GM12878 (cell line): ENCODE results near the gene COX7C. TPM values are rescaled to one million over a fixed set of nuclear protein-coding genes. Genes with fewer than 3 reads are reported as not detected.

ENCODE experiments used
- ATAC-seq: fragments of 200-7000 bp; cut with Tn5 transposase; 3 replicates; pipeline ENCODE4 v1.9.1; 2020; ENCODE audit warnings: mild to moderate bottlenecking, moderate library complexity
- BruUV-seq: library from RNA; stranded (reverse); fragments of 400-500 nt; replicated peaks from 2 replicates; lab custom pipeline; 2021; lab: Mats Ljungman, UMichigan
- CTCF ChIA-PET: fragments of 300-600 bp; sonication (Branson Sonifier 250); formaldehyde crosslinking; extraction: SDS; loops from one replicate; lab custom pipeline; 2021; ENCODE audit warnings: inconsistent platforms; lab: Yijun Ruan, JAX
- POLR2A ChIA-PET: fragments of 350-600 bp; formaldehyde crosslinking; extraction: SDS; loops from one replicate; lab custom pipeline; 2021; ENCODE audit warnings: inconsistent platforms; lab: Charles Lee
- RAD21 ChIA-PET: fragments of 300-600 bp; sonication (Branson Sonifier 250); formaldehyde crosslinking; loops from one replicate; lab custom pipeline; 2023; ENCODE audit warnings: antibody characterized with exemption; ENCODE audit not compliant: unreplicated experiment; lab: Charles Lee
- SMC1A ChIA-PET: fragments of 300-600 bp; sonication (Branson Sonifier 250); formaldehyde crosslinking; loops from one replicate; lab custom pipeline; 2023; ENCODE audit not compliant: unreplicated experiment, uncharacterized antibody; lab: Charles Lee
- DNase-seq: peaks from one replicate; pipeline ENCODE4 v3.0.0-alpha.2; 2011; ENCODE audit warnings: low read depth, low spot score
- FAIRE-seq: peaks from 3 replicates; lab custom pipeline; 2011; peaks lifted over from hg19 to GRCh38; lab: Jason Lieb, UNC
- H2AFZ ChIP-seq: 2 replicates; pipeline ENCODE4 v1.6.0; 2011; ENCODE audit warnings: low read depth, low read length, control low read depth; ENCODE audit not compliant: control insufficient read depth
- H3K27ac ChIP-seq: 2 replicates; pipeline ENCODE4 v1.5.1; 2011; ENCODE audit warnings: control low read depth; ENCODE audit not compliant: control insufficient read depth, insufficient read depth
- H3K27me3 ChIP-seq, 2 experiments: replicated peaks in 1 of 2; 2 replicates each; pipeline versions ENCODE4 v1.6.0 to v1.6.1; 2011; ENCODE audit warnings: low read length in 1 of 2; ENCODE audit not compliant: control insufficient read depth in 2 of 2, insufficient read depth in 2 of 2
- H3K36me3 ChIP-seq, 2 experiments: 2 replicates each; pipeline ENCODE4 v1.5.1; 2011; ENCODE audit warnings: low read length in 1 of 2; ENCODE audit not compliant: control insufficient read depth in 2 of 2, insufficient read depth in 2 of 2
- H3K4me1 ChIP-seq: 2 replicates; pipeline ENCODE4 v1.6.1; 2011; ENCODE audit warnings: mild to moderate bottlenecking, low read length, moderate library complexity, mixed read lengths; ENCODE audit not compliant: control insufficient read depth, insufficient read depth
- H3K4me2 ChIP-seq: 2 replicates; pipeline ENCODE4 v1.6.0; 2011; ENCODE audit warnings: control low read depth; ENCODE audit not compliant: control insufficient read depth, insufficient read depth
- H3K4me3 ChIP-seq: fragments of 200-600 bp; sonication (generic); 2 replicates; pipeline ENCODE4 v1.5.1; 2016
- H3K79me2 ChIP-seq: 2 replicates; pipeline ENCODE4 v1.6.0; 2011; ENCODE audit warnings: low read length; ENCODE audit not compliant: control insufficient read depth, insufficient read depth
- H3K9ac ChIP-seq: 2 replicates; pipeline ENCODE4 v1.8.0; 2011; ENCODE audit warnings: low read length, control low read depth, mixed read lengths; ENCODE audit not compliant: control insufficient read depth, insufficient read depth
- H3K9me3 ChIP-seq: replicated peaks from 3 replicates; pipeline ENCODE4 v1.5.1; 2011; ENCODE audit warnings: mild to moderate bottlenecking, low read length; ENCODE audit not compliant: control insufficient read depth, insufficient read depth
- H4K20me1 ChIP-seq: 2 replicates; pipeline ENCODE4 v1.6.0; 2011; ENCODE audit not compliant: control insufficient read depth, insufficient read depth
- MTA2 ChIP-seq: fragments of 450-650 bp; IDR thresholded peaks from 2 replicates; pipeline ENCODE4 v1.6.1; 2016; ENCODE audit warnings: low read depth, mild to moderate bottlenecking, moderate library complexity
- PML ChIP-seq: IDR thresholded peaks from 2 replicates; pipeline ENCODE4 v1.6.1; 2012; ENCODE audit warnings: low read length, inconsistent platforms
- RBBP5 ChIP-seq: fragments of 200-600 bp; sonication (generic); conservative IDR thresholded peaks from 2 replicates; pipeline ENCODE4 v1.6.1; 2016
- REST ChIP-seq: IDR thresholded peaks from 2 replicates; pipeline ENCODE4 v1.6.1; 2012; ENCODE audit warnings: mild to moderate bottlenecking, low read depth, low read length
- SPI1 ChIP-seq: IDR thresholded peaks from 2 replicates; pipeline ENCODE4 v1.6.1; 2011; ENCODE audit warnings: low read depth, mild to moderate bottlenecking, low read length, moderate library complexity, borderline replicate concordance; ENCODE audit not compliant: insufficient read depth
- YY1 ChIP-seq: IDR thresholded peaks from 2 replicates; pipeline ENCODE4 v1.6.1; 2011; ENCODE audit warnings: low read depth, mild to moderate bottlenecking, low read length
- ZNF687 ChIP-seq: fragments of 450-650 bp; IDR thresholded peaks from 2 replicates; pipeline ENCODE4 v1.6.1; 2017; ENCODE audit warnings: mild to moderate bottlenecking, moderate library complexity
- WGBS: methylation state at CpG from one replicate; pipeline ENCODE4 v1.1.6; 2016; ENCODE audit warnings: low lambda C conversion rate; ENCODE audit not compliant: insufficient replicate concordance, insufficient coverage; ENCODE audit errors: missing lambda C conversion rate; 5-methylcytosine and 5-hydroxymethylcytosine counted together
- in situ Hi-C: fragments of 300-500 bp; cut with MboI; formaldehyde crosslinking; loops from 9 replicates; pipeline ENCODE4 v1.14.3; 2018; ENCODE audit warnings: mixed read lengths
- intact Hi-C: fragments of 100-400 bp; cut with micrococcal nuclease; formaldehyde crosslinking; loops from one replicate; pipeline ENCODE4 v1.14.2; 2022; ENCODE audit not compliant: unreplicated experiment
- polyA plus RNA-seq, 11 experiments: library from polyadenylated mRNA; depleted of rRNA in 4 of 11; unstranded in 6 of 11; stranded (reverse) in 5 of 11; fragments of >200 nt; fragmentation: Nextera tagmentation in 4 of 11; fragmentation: Illumina TruSeq in 1 of 11; extraction: Ambion mirVana in 4 of 11; extraction: Trizol in 1 of 11; gene quantifications; 1 replicate in 1 of 11; 2 replicates in 10 of 11; pipeline versions ENCODE4 v1.2.1 to v1.2.3, GENCODE V29; 2011 to 2016; ENCODE audit warnings: inconsistent platforms in 2 of 11, missing spikeins in 2 of 11, low read depth in 1 of 11
- total RNA-seq, 4 experiments: library from RNA; depleted of rRNA in 3 of 4; stranded (reverse); fragments of >200 nt in 3 of 4; fragmentation: Illumina TruSeq in 1 of 4; extraction: Trizol in 1 of 4; gene quantifications; 2 replicates each; pipeline versions ENCODE4 v1.2.1 to v1.2.3, GENCODE V29; 2013 to 2021

The COX7C gene
- total and polyA plus RNA-seq, 10 of the 15 experiments (the other 5 are each of a cell fraction or from before 2014, with no cell fraction given): 484 to 1,591 (median 883) TPM

- in situ Hi-C loops: no loop called here
- no peaks in the 10 kb centered on the region for H3K79me2 ChIP-seq
- TF ChIP-seq MTA2 (peak; percentile 56; the same call in 1 of the 2 replicates), SPI1 (no peak)
- no peaks in the 10 kb centered on the region for H3K9me3 ChIP-seq
- DNase-seq: no peak
- H3K4me2 ChIP-seq: no peak overlapping the region
- peaks cover 0 to 5% of the 10 kb centered on the region in 2 experiments; a peak in 2 of 4 replicates for H3K36me3 ChIP-seq
- WGBS: 15% methylated on average over 2 of the region's 2 CpGs
- BruUV-seq: no TSS peak
- H3K27me3 ChIP-seq: no peaks in the 10 kb centered on the region; a peak in 1 of 4 replicates
- SMC1A ChIA-PET: interaction anchor here (0.7 to 1.4 kb wide), 3 partner anchors 16 to 790 kb away, joined by 3 to 4 read pairs (median 4); no protein-coding TSS in a partner anchor
- no peaks in the 10 kb centered on the region for H3K4me1 ChIP-seq
- H3K27ac ChIP-seq: no peak overlapping the region
- CTCF ChIA-PET: no interaction called here
- H2AFZ ChIP-seq: no peak overlapping the region
- intact Hi-C loops: no loop called here
- FAIRE-seq: no peak
- H3K4me3 ChIP-seq: no peak overlapping the region
- POLR2A ChIA-PET: interaction anchor here (0.5 kb wide), 1 partner anchor 194 kb away, joined by 3 read pairs; no protein-coding TSS in a partner anchor
- ATAC-seq: peak; percentile 68
- RAD21 ChIA-PET: no interaction called here
- no peak overlapping the region for H3K9ac ChIP-seq
- no peaks in the 10 kb centered on the region for H4K20me1 ChIP-seq
Observed at GRCh38 chr5:86625148-86625547, 7.4 kb downstream of the COX7C start.

GRCh38 chr5:86626149-86626548 is 8.4 kb downstream of the COX7C start:
- in situ Hi-C loops (no loop called here), intact Hi-C loops (no loop called here)
- H3K27me3 ChIP-seq: no peaks in the 10 kb centered on the region; a peak in 1 of 4 replicates
- no TSS peak for BruUV-seq
- no peak for TF ChIP-seq YY1
- TF ChIP-seq ZNF687: no peak
- TF ChIP-seq REST: peak; percentile 76
- TF ChIP-seq RBBP5: no peak
- TF ChIP-seq PML: no peak
- H3K36me3 ChIP-seq: no peaks in the 10 kb centered on the region; a peak in 1 of 4 replicates
- H3K4me2 ChIP-seq: no peak overlapping the region
- ChIA-PET POLR2A (interaction anchor here (1.2 kb wide), 1 partner anchor 8 kb away, joined by 4 read pairs; no protein-coding TSS in a partner anchor), CTCF (no interaction called here), RAD21 (interaction anchor here (0.7 kb wide), 1 partner anchor 30 kb away, joined by 3 read pairs; no protein-coding TSS in a partner anchor), SMC1A (no interaction called here)
- no peak overlapping the region for H3K4me3 ChIP-seq
- DNase-seq (no peak), ATAC-seq (0 out of 3 replicates have a peak, but pooled peaks have one; percentile 24), FAIRE-seq (no peak)
- H3K9me3 ChIP-seq: no peaks in the 10 kb centered on the region
- H3K27ac ChIP-seq: no peak overlapping the region
- H4K20me1 ChIP-seq: no peaks in the 10 kb centered on the region
- H3K9ac ChIP-seq: no peak overlapping the region
- H3K79me2 ChIP-seq: no peaks in the 10 kb centered on the region
- no peak overlapping the region for H2AFZ ChIP-seq
- no peaks in the 10 kb centered on the region for H3K4me1 ChIP-seq
